ENCODE measurements around the gene SH3TC2. TPM values are rescaled to one million over a fixed set of nuclear protein-coding genes. Genes with fewer than 3 reads are reported as not detected.

The SH3TC2 gene
- total RNA-seq, 4 donors from 2014 or later: 0.29 to 3.5 (median 2.1) TPM

GRCh38 chr5:149013796-149014195 is 49.1 kb downstream of the SH3TC2 start:
- H3K27ac ChIP-seq: no peak overlapping the region
- H3K36me3 ChIP-seq: no peaks in the 10 kb centered on the region
- TF ChIP-seq POLR2A (IDR thresholded peaks at IDR 0.05): no peak
- TF ChIP-seq, protein P1, sequence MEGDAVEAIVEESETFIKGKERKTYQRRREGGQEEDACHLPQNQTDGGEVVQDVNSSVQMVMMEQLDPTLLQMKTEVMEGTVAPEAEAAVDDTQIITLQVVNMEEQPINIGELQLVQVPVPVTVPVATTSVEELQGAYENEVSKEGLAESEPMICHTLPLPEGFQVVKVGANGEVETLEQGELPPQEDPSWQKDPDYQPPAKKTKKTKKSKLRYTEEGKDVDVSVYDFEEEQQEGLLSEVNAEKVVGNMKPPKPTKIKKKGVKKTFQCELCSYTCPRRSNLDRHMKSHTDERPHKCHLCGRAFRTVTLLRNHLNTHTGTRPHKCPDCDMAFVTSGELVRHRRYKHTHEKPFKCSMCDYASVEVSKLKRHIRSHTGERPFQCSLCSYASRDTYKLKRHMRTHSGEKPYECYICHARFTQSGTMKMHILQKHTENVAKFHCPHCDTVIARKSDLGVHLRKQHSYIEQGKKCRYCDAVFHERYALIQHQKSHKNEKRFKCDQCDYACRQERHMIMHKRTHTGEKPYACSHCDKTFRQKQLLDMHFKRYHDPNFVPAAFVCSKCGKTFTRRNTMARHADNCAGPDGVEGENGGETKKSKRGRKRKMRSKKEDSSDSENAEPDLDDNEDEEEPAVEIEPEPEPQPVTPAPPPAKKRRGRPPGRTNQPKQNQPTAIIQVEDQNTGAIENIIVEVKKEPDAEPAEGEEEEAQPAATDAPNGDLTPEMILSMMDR (IDR thresholded peaks at IDR 0.05): no peak
- no peak for DNase-seq
- no peaks in the 10 kb centered on the region for H3K4me1 ChIP-seq
- no peak overlapping the region for H3K4me3 ChIP-seq
- no peaks in the 10 kb centered on the region for H3K9me3 ChIP-seq
- H3K27me3 ChIP-seq: no peaks in the 10 kb centered on the region
- intact Hi-C loops (cut with DNase I; ENCODE audit: low total_unique reads): no loop called here

DNA sequence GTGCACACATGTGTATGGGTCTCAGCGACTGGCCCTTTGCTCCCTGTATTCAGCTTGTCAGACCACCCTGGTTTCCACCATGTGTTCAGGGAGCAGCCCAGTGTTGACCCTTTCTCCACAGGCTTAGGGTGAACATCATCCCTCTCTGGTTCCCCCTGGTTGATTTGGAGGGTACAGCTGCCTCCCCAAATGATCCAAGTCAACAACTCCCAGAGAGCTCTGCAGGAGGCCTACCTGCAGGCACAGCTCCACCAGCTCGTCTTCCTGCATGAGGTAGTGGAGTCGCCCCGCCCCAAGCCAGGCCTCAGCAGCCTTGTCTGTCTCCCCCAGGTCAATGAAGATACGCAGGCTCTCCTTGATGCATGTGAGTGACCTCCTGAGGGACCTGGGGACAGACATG is 50.5 kb downstream of the SH3TC2 start:
- Histone ChIP-seq H3K4me1 (no peaks in the 10 kb centered on the region), H3K36me3 (no peaks in the 10 kb centered on the region), H3K9me3 (no peaks in the 10 kb centered on the region), H3K27ac (no peak overlapping the region), H3K27me3 (no peaks in the 10 kb centered on the region), H3K4me3 (no peak overlapping the region)
- no peak for TF ChIP-seq POLR2A (IDR thresholded peaks at IDR 0.05)
- TF ChIP-seq, protein P1 (IDR thresholded peaks at IDR 0.05): no peak
- intact Hi-C loops (cut with DNase I; ENCODE audit: low total_unique reads): no loop called here
- DNase-seq: no peak

DNA sequence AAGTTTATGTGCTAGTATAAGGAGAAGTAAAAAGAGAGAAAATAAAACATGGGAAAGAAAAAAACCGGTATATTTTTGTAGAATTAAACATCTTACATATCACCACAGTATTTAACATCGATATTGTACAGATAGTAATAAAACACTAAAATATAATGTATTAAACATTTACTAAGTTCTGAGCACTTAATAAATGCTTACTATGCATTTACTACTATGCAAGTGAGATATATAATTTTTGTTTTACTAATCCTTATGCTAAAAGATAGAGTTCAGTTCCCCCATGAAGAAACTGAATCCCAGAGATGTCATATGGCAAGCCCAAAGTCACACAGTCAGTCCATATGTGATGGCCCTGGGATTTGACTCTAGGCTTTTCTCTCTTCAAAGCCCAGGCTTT is 51.1 kb downstream of the SH3TC2 start:
- intact Hi-C loops (cut with DNase I; ENCODE audit: low total_unique reads): no loop called here
- no peaks in the 10 kb centered on the region for H3K4me1 ChIP-seq
- DNase-seq: no peak
- H3K4me3 ChIP-seq: no peak overlapping the region
- no peak for TF ChIP-seq POLR2A (IDR thresholded peaks at IDR 0.05)
- TF ChIP-seq, protein P1 (IDR thresholded peaks at IDR 0.05): no peak
- H3K27me3 ChIP-seq: no peaks in the 10 kb centered on the region
- no peaks in the 10 kb centered on the region for H3K36me3 ChIP-seq
- no peak overlapping the region for H3K27ac ChIP-seq
- no peaks in the 10 kb centered on the region for H3K9me3 ChIP-seq

GRCh38 chr5:149011084-149011483 is 51.8 kb downstream of the SH3TC2 start:
- no peak for DNase-seq
- H3K4me3 ChIP-seq: no peak overlapping the region
- H3K27me3 ChIP-seq: no peaks in the 10 kb centered on the region
- intact Hi-C loops (cut with DNase I; ENCODE audit: low total_unique reads): no loop called here
- no peaks in the 10 kb centered on the region for H3K9me3 ChIP-seq
- no peaks in the 10 kb centered on the region for H3K36me3 ChIP-seq
- TF ChIP-seq POLR2A (IDR thresholded peaks at IDR 0.05): no peak
- TF ChIP-seq, protein P1 (IDR thresholded peaks at IDR 0.05): no peak
- H3K27ac ChIP-seq: no peak overlapping the region
- H3K4me1 ChIP-seq: no peaks in the 10 kb centered on the region

GRCh38 chr5:149007174-149007573 is 55.7 kb downstream of the SH3TC2 start:
- Histone ChIP-seq H3K4me1 (no peaks in the 10 kb centered on the region), H3K27me3 (no peaks in the 10 kb centered on the region), H3K9me3 (no peaks in the 10 kb centered on the region), H3K4me3 (no peak overlapping the region), H3K36me3 (no peaks in the 10 kb centered on the region), H3K27ac (no peak overlapping the region)
- TF ChIP-seq, protein P1 (IDR thresholded peaks at IDR 0.05): no peak
- no peak for TF ChIP-seq POLR2A (IDR thresholded peaks at IDR 0.05)
- intact Hi-C loops (cut with DNase I; ENCODE audit: low total_unique reads): no loop called here
- no peak for DNase-seq
